ENCODE measurements around the gene AGBL1. TPM values are rescaled to one million over a fixed set of nuclear protein-coding genes. Genes with fewer than 3 reads are reported as not detected.
A peak's percentile ranks its signal among the peaks of the same experiment; 100 is the strongest.

AGBL1 gene
- total RNA-seq, 2 experiments from 2014 or later: not detected

DNA sequence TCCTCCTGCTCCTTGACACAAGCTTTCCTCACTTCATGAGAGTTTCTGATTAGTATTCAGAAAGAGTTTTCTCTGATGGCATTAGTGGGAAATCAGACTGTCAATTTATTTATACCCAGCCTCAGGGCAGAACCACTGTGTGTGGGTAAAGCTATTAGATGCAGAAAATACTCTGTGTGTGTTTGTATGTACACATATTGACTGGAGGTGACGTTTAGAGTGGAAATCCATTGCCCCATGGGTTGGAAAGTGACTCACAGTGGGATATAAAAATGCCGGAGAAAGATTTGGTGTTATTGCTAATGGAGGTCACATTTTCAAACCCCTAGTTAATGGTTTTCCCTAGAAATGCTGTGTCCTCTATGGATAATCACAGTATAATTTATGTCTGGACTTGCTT lies 577.6 kb downstream of the AGBL1 start:
- DNase-seq (no peak), ATAC-seq (ENCODE audit: low read depth) (no peak)
- Mint-ChIP-seq H3K27ac (no peak overlapping the region), H3K27me3 (peaks cover 2% of the 10 kb centered on the region), H3K36me3 (no peaks in the 10 kb centered on the region), H3K9me3 (no peaks in the 10 kb centered on the region), H3K4me3 (no peak overlapping the region), H3K4me1 (peaks cover 26% of the 10 kb centered on the region)
- POLR2A ChIA-PET: interaction anchor here (0.6 kb wide), 1 partner anchor 91 kb away, joined by 4 read pairs; no protein-coding TSS in a partner anchor

DNA sequence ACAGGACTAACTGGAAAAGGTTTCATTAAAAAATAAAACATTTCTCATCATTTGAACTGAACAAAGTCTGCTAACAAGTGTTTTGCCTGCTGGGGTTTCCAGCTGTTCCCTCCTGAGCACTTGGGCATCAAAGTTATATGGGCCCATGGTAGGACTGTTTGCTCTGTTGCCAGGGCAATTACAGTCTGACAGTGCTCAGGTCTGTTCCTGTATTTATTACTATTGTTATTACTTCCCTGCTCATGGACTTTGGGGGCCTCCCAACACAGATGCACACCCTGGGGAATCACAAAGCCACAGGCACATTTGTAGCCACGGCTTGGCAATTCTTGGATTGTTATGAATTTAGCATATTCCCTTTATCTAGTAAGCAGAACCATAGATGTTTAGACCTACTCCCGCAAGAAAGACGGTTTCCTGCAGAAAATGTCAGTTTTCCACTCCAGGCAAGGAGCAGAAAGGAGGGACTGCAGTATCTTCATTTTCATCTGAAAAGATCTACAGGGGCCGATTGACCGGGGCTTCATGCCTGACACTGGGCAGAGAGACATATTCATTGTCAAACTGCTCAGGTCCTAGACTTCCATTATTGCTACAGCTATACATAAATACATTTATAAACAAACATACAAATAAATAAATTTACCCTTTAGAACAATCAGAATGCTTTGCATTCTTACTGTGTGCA lies 580.2 kb downstream of the AGBL1 start:
- no peaks in the 10 kb centered on the region for H3K9me3 Mint-ChIP-seq
- ATAC-seq (ENCODE audit: low read depth) (no peak), DNase-seq (no peak)
- H3K27me3 Mint-ChIP-seq: peaks cover 2% of the 10 kb centered on the region
- H3K27ac Mint-ChIP-seq: no peak overlapping the region
- no peaks in the 10 kb centered on the region for H3K36me3 Mint-ChIP-seq
- POLR2A ChIA-PET: no interaction called here
- no peak overlapping the region for H3K4me3 Mint-ChIP-seq
- H3K4me1 Mint-ChIP-seq: peaks cover 9% of the 10 kb centered on the region

GRCh38 chr15:86661580-86661979 lies 581.9 kb downstream of the AGBL1 start:
- no peaks in the 10 kb centered on the region for H3K9me3 Mint-ChIP-seq
- H3K27me3 Mint-ChIP-seq: peaks cover 2% of the 10 kb centered on the region
- H3K4me1 Mint-ChIP-seq: peaks cover 7% of the 10 kb centered on the region
- no peak overlapping the region for H3K4me3 Mint-ChIP-seq
- no peak overlapping the region for H3K27ac Mint-ChIP-seq
- H3K36me3 Mint-ChIP-seq: no peaks in the 10 kb centered on the region
- ATAC-seq (ENCODE audit: low read depth) (no peak), DNase-seq (no peak)
- POLR2A ChIA-PET: no interaction called here

- Mint-ChIP-seq H3K4me3 (no peak overlapping the region), H3K27me3 (peaks cover 2% of the 10 kb centered on the region), H3K27ac (no peak overlapping the region), H3K36me3 (no peaks in the 10 kb centered on the region), H3K4me1 (peaks cover 5% of the 10 kb centered on the region), H3K9me3 (no peaks in the 10 kb centered on the region)
- peak; percentile 36 for ATAC-seq (ENCODE audit: low read depth)
- POLR2A ChIA-PET: no interaction called here
- DNase-seq: no peak
These were observed 583.6 kb downstream of the AGBL1 start for GRCh38 chr15:86663304-86663703.

- POLR2A ChIA-PET: no interaction called here
- no peak overlapping the region for H3K4me3 Mint-ChIP-seq
- no peaks in the 10 kb centered on the region for H3K36me3 Mint-ChIP-seq
- DNase-seq (no peak), ATAC-seq (ENCODE audit: low read depth) (no peak)
- peaks cover 5% of the 10 kb centered on the region for H3K4me1 Mint-ChIP-seq
- peaks cover 2% of the 10 kb centered on the region for H3K27me3 Mint-ChIP-seq
- no peaks in the 10 kb centered on the region for H3K9me3 Mint-ChIP-seq
- no peak overlapping the region for H3K27ac Mint-ChIP-seq
These were observed 584.3 kb downstream of the AGBL1 start for GRCh38 chr15:86663979-86664378.

DNA sequence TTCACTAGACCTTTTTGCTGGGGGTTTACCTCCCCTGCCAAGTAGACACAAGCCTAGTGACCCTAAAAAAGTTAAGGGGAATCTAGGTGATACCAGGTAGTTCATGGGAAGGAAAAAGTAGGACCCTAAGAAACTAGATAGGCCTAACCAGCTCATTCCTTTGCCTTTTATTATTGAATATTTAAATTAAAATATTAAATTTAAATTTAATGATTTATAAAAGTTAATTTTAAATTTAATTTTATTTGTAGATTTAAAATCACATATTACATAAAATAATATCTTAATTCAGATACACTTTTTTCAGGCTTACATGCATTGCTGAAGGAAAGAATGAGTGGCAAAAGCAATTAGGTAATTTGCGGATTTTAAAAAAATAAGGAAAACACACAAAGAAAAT lies 584.9 kb downstream of the AGBL1 start:
- H3K4me3 Mint-ChIP-seq: no peak overlapping the region
- H3K4me1 Mint-ChIP-seq: peaks cover 5% of the 10 kb centered on the region
- no peaks in the 10 kb centered on the region for H3K9me3 Mint-ChIP-seq
- H3K36me3 Mint-ChIP-seq: no peaks in the 10 kb centered on the region
- H3K27ac Mint-ChIP-seq: no peak overlapping the region
- DNase-seq: no peak
- peaks cover 2% of the 10 kb centered on the region for H3K27me3 Mint-ChIP-seq
- no peak for ATAC-seq (ENCODE audit: low read depth)
- POLR2A ChIA-PET: no interaction called here

- DNase-seq: no peak
- no peak overlapping the region for H3K27ac Mint-ChIP-seq
- no peaks in the 10 kb centered on the region for H3K36me3 Mint-ChIP-seq
- H3K27me3 Mint-ChIP-seq: no peaks in the 10 kb centered on the region
- H3K9me3 Mint-ChIP-seq: no peaks in the 10 kb centered on the region
- ATAC-seq (ENCODE audit: low read depth): no peak
- no peaks in the 10 kb centered on the region for H3K4me1 Mint-ChIP-seq
- H3K4me3 Mint-ChIP-seq: no peak overlapping the region
- POLR2A ChIA-PET: no interaction called here
These were observed 596.3 kb downstream of the AGBL1 start for GRCh38 chr15:86676002-86676401.

GRCh38 chr15:86677278-86677677 lies 597.6 kb downstream of the AGBL1 start:
- Mint-ChIP-seq H3K27me3 (no peaks in the 10 kb centered on the region), H3K27ac (no peak overlapping the region), H3K4me1 (no peaks in the 10 kb centered on the region), H3K9me3 (no peaks in the 10 kb centered on the region), H3K4me3 (no peak overlapping the region), H3K36me3 (no peaks in the 10 kb centered on the region)
- ATAC-seq (ENCODE audit: low read depth) (no peak), DNase-seq (no peak)
- POLR2A ChIA-PET: no interaction called here

DNA sequence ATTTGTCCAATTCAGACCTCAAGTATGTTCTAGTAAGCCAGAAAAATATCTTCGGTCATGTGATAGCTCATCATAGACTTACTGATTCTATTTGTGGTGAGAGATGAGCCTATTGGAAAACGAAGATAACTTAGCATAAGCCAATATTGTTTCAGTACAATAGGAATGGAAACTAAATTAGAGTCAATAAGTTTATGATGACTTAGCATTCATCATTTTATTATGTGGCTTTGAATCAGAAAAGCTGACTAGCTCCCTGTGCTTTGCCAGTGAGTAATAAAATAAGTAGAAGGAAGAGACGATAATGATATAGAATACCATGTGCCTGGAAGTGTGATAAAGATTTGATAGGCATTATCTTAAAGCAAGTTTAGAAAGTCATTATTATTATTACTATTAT lies 605.6 kb downstream of the AGBL1 start:
- POLR2A ChIA-PET: no interaction called here
- no peaks in the 10 kb centered on the region for H3K36me3 Mint-ChIP-seq
- no peaks in the 10 kb centered on the region for H3K27me3 Mint-ChIP-seq
- H3K4me1 Mint-ChIP-seq: no peaks in the 10 kb centered on the region
- H3K4me3 Mint-ChIP-seq: no peak overlapping the region
- H3K9me3 Mint-ChIP-seq: peaks cover 3% of the 10 kb centered on the region
- no peak overlapping the region for H3K27ac Mint-ChIP-seq
- ATAC-seq (ENCODE audit: low read depth): no peak
- no peak for DNase-seq

- DNase-seq: no peak
- POLR2A ChIA-PET: no interaction called here
- H3K36me3 Mint-ChIP-seq: no peaks in the 10 kb centered on the region
- H3K4me3 Mint-ChIP-seq: no peak overlapping the region
- H3K27ac Mint-ChIP-seq: no peak overlapping the region
- no peaks in the 10 kb centered on the region for H3K27me3 Mint-ChIP-seq
- ATAC-seq (ENCODE audit: low read depth): no peak
- H3K4me1 Mint-ChIP-seq: no peaks in the 10 kb centered on the region
- H3K9me3 Mint-ChIP-seq: peaks cover 3% of the 10 kb centered on the region
These were observed 609.3 kb downstream of the AGBL1 start for GRCh38 chr15:86689006-86689405.

GRCh38 chr15:86690566-86690965 lies 610.9 kb downstream of the AGBL1 start:
- Mint-ChIP-seq H3K36me3 (no peaks in the 10 kb centered on the region), H3K9me3 (peaks cover 3% of the 10 kb centered on the region), H3K27ac (no peak overlapping the region), H3K4me1 (no peaks in the 10 kb centered on the region), H3K27me3 (no peaks in the 10 kb centered on the region), H3K4me3 (no peak overlapping the region)
- DNase-seq: no peak
- no peak for ATAC-seq (ENCODE audit: low read depth)
- POLR2A ChIA-PET: no interaction called here

DNA sequence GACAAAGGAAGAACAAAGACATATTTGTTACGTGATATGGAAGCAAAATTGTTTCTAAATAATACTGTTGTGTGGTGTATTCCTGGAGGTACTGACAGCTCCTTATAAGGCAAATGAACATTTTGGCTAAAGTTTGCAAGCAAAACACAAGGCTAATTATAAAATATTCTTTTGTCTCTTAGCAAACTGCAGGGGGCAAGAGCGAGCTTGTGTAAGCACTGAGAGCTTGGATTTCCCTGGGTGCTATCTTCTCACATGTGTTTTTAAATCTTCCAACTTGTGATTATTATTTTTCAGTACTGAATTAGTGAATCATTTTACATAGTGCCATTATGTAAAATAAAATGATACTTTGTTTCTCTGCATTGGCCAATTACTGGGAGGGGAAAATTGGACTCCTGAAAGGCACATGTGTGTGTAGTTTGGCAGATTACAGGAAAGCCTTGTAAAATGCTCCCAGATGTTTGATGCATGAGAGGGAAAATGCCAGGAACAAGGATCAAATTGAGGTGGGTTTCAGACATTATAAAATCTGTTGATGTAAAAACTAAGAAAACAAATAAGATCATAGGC lies 611.5 kb downstream of the AGBL1 start:
- no peaks in the 10 kb centered on the region for H3K27me3 Mint-ChIP-seq
- POLR2A ChIA-PET: no interaction called here
- peaks cover 3% of the 10 kb centered on the region for H3K9me3 Mint-ChIP-seq
- no peak for DNase-seq
- no peak overlapping the region for H3K27ac Mint-ChIP-seq
- H3K4me3 Mint-ChIP-seq: no peak overlapping the region
- no peak for ATAC-seq (ENCODE audit: low read depth)
- H3K36me3 Mint-ChIP-seq: no peaks in the 10 kb centered on the region
- no peaks in the 10 kb centered on the region for H3K4me1 Mint-ChIP-seq

- Mint-ChIP-seq H3K27me3 (peaks cover 2% of the 10 kb centered on the region), H3K4me3 (no peak overlapping the region), H3K9me3 (peaks cover 13% of the 10 kb centered on the region), H3K4me1 (no peaks in the 10 kb centered on the region), H3K36me3 (no peaks in the 10 kb centered on the region), H3K27ac (no peak overlapping the region)
- ATAC-seq (ENCODE audit: low read depth) (no peak), DNase-seq (no peak)
- POLR2A ChIA-PET: no interaction called here
These were observed 621.4 kb downstream of the AGBL1 start for GRCh38 chr15:86700864-86701610.

DNA sequence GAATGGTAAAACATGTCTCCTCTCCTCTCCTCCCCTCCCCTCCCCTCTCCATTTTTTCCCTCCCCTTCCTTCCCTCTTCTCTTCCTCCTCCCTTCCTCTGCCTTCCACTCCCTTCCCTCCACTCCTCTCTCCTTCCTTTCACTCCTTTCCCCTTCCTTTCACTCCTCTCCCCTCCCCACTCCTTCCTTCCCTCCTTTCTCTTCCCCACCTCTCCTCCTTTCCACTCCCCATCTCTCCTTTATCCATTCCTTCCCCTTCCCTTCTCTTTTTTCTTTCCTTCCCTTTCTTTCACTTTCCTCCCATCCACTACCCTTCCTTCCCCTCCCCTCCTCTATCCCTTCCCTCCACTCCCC lies 621.9 kb downstream of the AGBL1 start:
- ATAC-seq (ENCODE audit: low read depth) (no peak), DNase-seq (no peak)
- no peak overlapping the region for H3K27ac Mint-ChIP-seq
- POLR2A ChIA-PET: no interaction called here
- peaks cover 13% of the 10 kb centered on the region for H3K9me3 Mint-ChIP-seq
- H3K27me3 Mint-ChIP-seq: peaks cover 2% of the 10 kb centered on the region
- no peak overlapping the region for H3K4me3 Mint-ChIP-seq
- H3K36me3 Mint-ChIP-seq: no peaks in the 10 kb centered on the region
- no peaks in the 10 kb centered on the region for H3K4me1 Mint-ChIP-seq

All from activated naive CD8-positive, alpha-beta T cell treated with anti-CD3 and anti-CD28 coated beads, Interleukin-2, amount 10 ng/mL, durations not matched to agents 7 days and 5 days (primary cell).